Parathyroid adenoma (tissue), 2 donors: ENCODE measurements around the gene RBMS1.
A peak's percentile ranks its signal among the peaks of the same experiment; 100 is the strongest.

Experiments used
- H2AFZ ChIP-seq: fragments of 300-600 bp; sonication (generic); one replicate; pipeline ENCODE4 v1.7.0; 2017; ENCODE audit warnings: antibody characterized with exemption, mild to moderate bottlenecking
- H3K27ac ChIP-seq: fragments of 300-600 bp; sonication (generic); one replicate; pipeline ENCODE4 v1.7.0; 2017
- H3K27me3 ChIP-seq: fragments of 300-600 bp; sonication (generic); one replicate; pipeline ENCODE4 v1.7.0; 2017; ENCODE audit warnings: low read length; ENCODE audit not compliant: control insufficient read depth, insufficient read depth
- H3K36me3 ChIP-seq: fragments of 300-600 bp; sonication (generic); one replicate; pipeline ENCODE4 v1.7.0; 2017; ENCODE audit warnings: low read length; ENCODE audit not compliant: control insufficient read depth, insufficient read depth
- H3K4me1 ChIP-seq: fragments of 300-600 bp; sonication (generic); one replicate; pipeline ENCODE4 v1.7.0; 2017; ENCODE audit warnings: control low read depth
- H3K4me2 ChIP-seq: fragments of 300-600 bp; sonication (generic); one replicate; pipeline ENCODE4 v1.7.0; 2017; ENCODE audit warnings: low read length
- H3K4me3 ChIP-seq: fragments of 300-600 bp; sonication (generic); one replicate; pipeline ENCODE4 v1.7.0; 2017; ENCODE audit warnings: low read depth, low read length
- H3K79me2 ChIP-seq: fragments of 300-600 bp; sonication (generic); one replicate; pipeline ENCODE4 v1.7.0; 2017; ENCODE audit warnings: control low read depth
- H3K9ac ChIP-seq: fragments of 300-600 bp; sonication (generic); one replicate; pipeline ENCODE4 v1.7.0; 2017; ENCODE audit warnings: mild to moderate bottlenecking
- H3K9me3 ChIP-seq: fragments of 300-600 bp; sonication (generic); one replicate; pipeline ENCODE4 v1.7.0; 2017; ENCODE audit warnings: low read length; ENCODE audit not compliant: control insufficient read depth
- TF ChIP-seq, protein P1 (sequence below): fragments of 300-600 bp; sonication (generic); IDR thresholded peaks from one replicate; pipeline ENCODE4 v1.7.0; 2017; ENCODE audit warnings: antibody characterized with exemption, mild to moderate bottlenecking
- donor health status: primary hyperparathyroidism.

The RBMS1 gene

DNA sequence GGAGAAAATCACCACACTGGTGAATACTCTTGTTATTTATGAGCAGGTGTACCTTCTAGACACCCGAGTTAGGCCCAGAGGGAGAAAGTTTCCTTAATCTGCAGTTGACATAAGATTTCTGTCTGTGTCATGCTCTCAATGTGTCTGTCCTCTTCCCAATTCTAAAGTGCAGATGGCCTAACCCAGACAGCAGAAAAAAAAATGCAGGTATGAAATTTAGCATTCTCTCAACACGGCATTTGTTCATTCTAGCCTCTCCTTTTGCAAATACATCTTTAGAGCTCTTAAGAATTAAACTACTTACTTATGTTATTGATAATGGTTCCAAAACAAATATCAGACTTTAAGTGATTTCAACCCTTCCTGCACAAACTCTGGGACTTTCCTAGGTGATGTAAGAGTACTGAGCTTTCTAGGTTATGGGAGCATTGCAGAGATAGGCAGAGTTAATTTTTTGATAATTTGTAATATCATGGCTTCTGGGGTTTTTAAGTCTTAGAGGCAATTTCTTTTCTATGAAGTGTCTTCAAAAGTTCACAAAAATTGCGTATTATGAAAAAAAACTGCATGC lies 260.6 kb downstream of the RBMS1 start:
- peaks cover 16% of the 10 kb centered on the region for H3K4me1 ChIP-seq
- TF ChIP-seq, protein P1, sequence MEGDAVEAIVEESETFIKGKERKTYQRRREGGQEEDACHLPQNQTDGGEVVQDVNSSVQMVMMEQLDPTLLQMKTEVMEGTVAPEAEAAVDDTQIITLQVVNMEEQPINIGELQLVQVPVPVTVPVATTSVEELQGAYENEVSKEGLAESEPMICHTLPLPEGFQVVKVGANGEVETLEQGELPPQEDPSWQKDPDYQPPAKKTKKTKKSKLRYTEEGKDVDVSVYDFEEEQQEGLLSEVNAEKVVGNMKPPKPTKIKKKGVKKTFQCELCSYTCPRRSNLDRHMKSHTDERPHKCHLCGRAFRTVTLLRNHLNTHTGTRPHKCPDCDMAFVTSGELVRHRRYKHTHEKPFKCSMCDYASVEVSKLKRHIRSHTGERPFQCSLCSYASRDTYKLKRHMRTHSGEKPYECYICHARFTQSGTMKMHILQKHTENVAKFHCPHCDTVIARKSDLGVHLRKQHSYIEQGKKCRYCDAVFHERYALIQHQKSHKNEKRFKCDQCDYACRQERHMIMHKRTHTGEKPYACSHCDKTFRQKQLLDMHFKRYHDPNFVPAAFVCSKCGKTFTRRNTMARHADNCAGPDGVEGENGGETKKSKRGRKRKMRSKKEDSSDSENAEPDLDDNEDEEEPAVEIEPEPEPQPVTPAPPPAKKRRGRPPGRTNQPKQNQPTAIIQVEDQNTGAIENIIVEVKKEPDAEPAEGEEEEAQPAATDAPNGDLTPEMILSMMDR: no peak
- no peak overlapping the region for H3K27ac ChIP-seq
- H3K9me3 ChIP-seq: no peaks in the 10 kb centered on the region
- H3K9ac ChIP-seq: no peak overlapping the region
- H3K79me2 ChIP-seq: no peaks in the 10 kb centered on the region
- H3K27me3 ChIP-seq: no peaks in the 10 kb centered on the region
- no peaks in the 10 kb centered on the region for H3K36me3 ChIP-seq
- H3K4me3 ChIP-seq: no peak overlapping the region
- no peak overlapping the region for H3K4me2 ChIP-seq
- no peak overlapping the region for H2AFZ ChIP-seq

DNA sequence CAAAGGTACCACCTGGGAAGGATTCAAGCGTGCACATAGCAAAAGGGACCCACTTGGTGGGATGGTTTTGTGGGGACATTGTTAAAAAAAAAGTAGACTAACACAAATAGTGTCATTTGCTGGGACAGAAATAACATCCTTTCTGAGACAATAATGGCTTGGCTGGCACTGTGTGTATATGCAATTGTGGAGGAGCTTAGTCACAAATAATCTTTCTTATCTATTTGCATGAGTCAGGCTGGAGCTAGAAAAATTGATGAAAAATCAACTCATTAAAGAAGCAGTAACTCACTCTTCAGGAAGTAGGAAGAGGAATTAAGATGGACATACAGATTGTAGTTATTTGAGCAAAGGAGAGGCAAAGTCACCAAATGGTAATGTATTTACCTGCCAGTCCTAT lies 264.0 kb downstream of the RBMS1 start:
- H3K36me3 ChIP-seq: no peaks in the 10 kb centered on the region
- no peak overlapping the region for H2AFZ ChIP-seq
- H3K4me2 ChIP-seq: no peak overlapping the region
- no peaks in the 10 kb centered on the region for H3K79me2 ChIP-seq
- H3K9ac ChIP-seq: no peak overlapping the region
- H3K9me3 ChIP-seq: no peaks in the 10 kb centered on the region
- H3K27ac ChIP-seq: no peak overlapping the region
- H3K4me3 ChIP-seq: no peak overlapping the region
- TF ChIP-seq, protein P1: no peak
- peaks cover 42% of the 10 kb centered on the region for H3K4me1 ChIP-seq
- no peaks in the 10 kb centered on the region for H3K27me3 ChIP-seq

DNA sequence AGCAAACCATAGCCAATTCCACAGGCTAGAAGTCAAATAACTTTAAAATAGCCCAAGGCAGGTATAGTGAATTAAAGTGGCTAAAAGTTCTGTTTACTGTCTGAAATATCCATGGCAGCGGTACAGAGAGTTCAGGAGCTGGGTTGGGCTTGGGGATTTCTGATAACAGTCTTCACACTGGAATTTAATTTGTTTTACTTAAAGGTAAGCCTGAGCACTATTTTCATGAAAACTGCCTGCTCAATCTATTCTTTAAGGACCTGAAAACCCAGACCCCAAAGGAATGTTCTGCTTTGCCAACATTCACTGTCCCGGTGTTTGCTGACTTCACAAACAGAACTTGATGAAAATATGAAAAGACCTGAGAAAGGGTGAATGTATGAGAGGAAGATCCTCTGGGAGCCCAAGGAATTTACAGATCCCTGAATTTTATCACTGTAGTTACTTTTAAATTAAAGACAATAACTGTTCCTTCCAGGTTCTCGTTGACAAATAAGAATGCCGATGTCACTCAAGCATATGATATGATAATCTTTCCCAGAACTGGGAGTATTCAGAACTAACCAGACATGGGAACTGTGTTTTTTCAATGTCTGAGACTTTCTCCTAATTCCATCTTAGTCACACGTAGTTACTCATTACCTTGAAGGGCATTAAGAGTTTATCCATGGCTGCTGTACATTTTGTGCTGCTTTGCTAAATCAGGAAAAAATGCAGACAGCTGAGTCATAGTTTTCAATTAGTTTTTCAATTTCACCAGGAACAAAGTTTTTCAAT lies 265.3 kb downstream of the RBMS1 start:
- Histone ChIP-seq H3K4me1 (peaks cover 46% of the 10 kb centered on the region), H3K27me3 (no peaks in the 10 kb centered on the region), H3K4me2 (no peak overlapping the region), H3K4me3 (no peak overlapping the region), H3K79me2 (no peaks in the 10 kb centered on the region), H3K27ac (peak overlapping the region; percentile 57), H3K9me3 (no peaks in the 10 kb centered on the region), H2AFZ (peak overlapping the region; percentile 47), H3K9ac (no peak overlapping the region), H3K36me3 (no peaks in the 10 kb centered on the region)
- TF ChIP-seq, protein P1: no peak

DNA sequence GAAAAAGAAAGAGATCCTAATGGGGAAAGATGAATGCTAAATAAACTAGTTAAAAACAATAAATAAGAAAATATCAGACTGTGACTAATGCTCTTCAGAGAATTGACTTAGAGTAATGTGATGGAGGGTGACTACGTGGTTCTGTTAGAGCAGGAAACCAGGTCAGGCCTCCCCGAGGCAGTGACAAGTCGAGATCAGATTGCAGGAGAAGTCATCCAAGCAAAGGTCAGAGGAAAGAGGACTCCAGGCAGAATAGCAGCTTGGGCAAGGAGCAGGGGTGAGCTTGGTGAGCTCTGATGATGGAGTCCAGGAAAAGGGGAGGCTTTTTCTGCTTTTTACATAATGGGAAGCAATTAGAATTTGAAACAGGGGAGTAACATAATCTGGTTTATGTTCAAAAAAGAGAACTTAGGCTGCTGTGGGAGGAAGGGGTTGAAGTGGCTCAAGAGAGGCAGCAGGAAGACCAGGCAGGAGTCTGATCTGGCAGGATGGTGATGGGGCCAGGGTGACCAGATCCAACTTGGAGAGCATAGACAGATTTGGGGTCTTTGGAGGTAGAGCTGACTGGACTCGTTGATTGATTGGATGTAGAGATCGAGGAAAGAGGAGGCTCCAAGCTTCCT lies 266.2 kb downstream of the RBMS1 start:
- Histone ChIP-seq H2AFZ (peak overlapping the region; percentile 47), H3K36me3 (no peaks in the 10 kb centered on the region), H3K4me3 (no peak overlapping the region), H3K4me1 (peaks cover 55% of the 10 kb centered on the region), H3K27ac (peak overlapping the region; percentile 57), H3K9ac (no peak overlapping the region), H3K79me2 (no peaks in the 10 kb centered on the region), H3K4me2 (no peak overlapping the region), H3K27me3 (no peaks in the 10 kb centered on the region), H3K9me3 (no peaks in the 10 kb centered on the region)
- TF ChIP-seq, protein P1: no peak
